ENCODE results near the gene GIPC2.

- TF ChIP-seq CTCF (IDR thresholded peaks at IDR 0.05), result no peak
- no peak for TF ChIP-seq POLR2A (IDR thresholded peaks at IDR 0.05)
These were observed at the start of gene GIPC2 for GRCh38 chr1:78045926-78046778.

Data from heart left ventricle (tissue), 13 donors.